OCI-LY7 (cell line): ENCODE measurements around the gene GATAD1. TPM values are rescaled to one million over a fixed set of nuclear protein-coding genes. Genes with fewer than 3 reads are reported as not detected.

Experiments used
- Bru-seq: library from RNA; stranded (reverse); fragments of 400-500 nt; gene quantifications from one replicate; lab custom pipeline; 2021; lab: Mats Ljungman, UMichigan
- BruChase-seq, 2 experiments: library from RNA; stranded (reverse); fragments of 400-500 nt; gene quantifications; one replicate each; lab custom pipeline; 2021; lab: Mats Ljungman, UMichigan
- BruUV-seq: library from RNA; stranded (reverse); fragments of 400-500 nt; replicated peaks from 2 replicates; lab custom pipeline; 2021; lab: Mats Ljungman, UMichigan
- CTCF ChIA-PET: fragments of 300-600 bp; sonication (Branson Sonifier 250); formaldehyde crosslinking; loops from one replicate; lab custom pipeline; 2022; ENCODE audit warnings: antibody characterized with exemption; ENCODE audit not compliant: unreplicated experiment; lab: Charles Lee
- POLR2A ChIA-PET: fragments of 300-600 bp; sonication (Branson Sonifier 250); formaldehyde crosslinking; loops from one replicate; lab custom pipeline; 2022; ENCODE audit warnings: antibody characterized with exemption; lab: Charles Lee
- DNase-seq: peaks from one replicate; pipeline ENCODE4 v3.0.0-alpha.2; 2015; ENCODE audit warnings: low spot score
- H2AFZ ChIP-seq: fragments of 200-600 bp; sonication (generic), shearing (Covaris generic); 2 replicates; pipeline ENCODE4 v1.6.1; 2014; ENCODE audit warnings: mild to moderate bottlenecking, antibody characterized with exemption, low read length, moderate library complexity
- H3K27ac ChIP-seq: fragments of 200-600 bp; sonication (generic); 2 replicates; pipeline ENCODE4 v1.5.1; 2014; ENCODE audit warnings: mixed run types, low read depth, mild to moderate bottlenecking, moderate library complexity, low read length, inconsistent platforms; ENCODE audit not compliant: poor library complexity, severe bottlenecking
- H3K36me3 ChIP-seq: fragments of 200-600 bp; sonication (generic); 2 replicates; pipeline ENCODE4 v1.6.1; 2014; ENCODE audit warnings: mild to moderate bottlenecking, antibody characterized with exemption, low read length, moderate library complexity, mixed read lengths; ENCODE audit not compliant: insufficient read depth
- H3K4me1 ChIP-seq: fragments of 200-600 bp; sonication (generic); 2 replicates; pipeline ENCODE4 v1.5.1; 2014; ENCODE audit warnings: mild to moderate bottlenecking, low read length; ENCODE audit not compliant: insufficient read depth, poor library complexity, severe bottlenecking
- H3K4me2 ChIP-seq: fragments of 200-600 bp; sonication (generic); 2 replicates; pipeline ENCODE4 v1.6.1; 2014; ENCODE audit warnings: mild to moderate bottlenecking, low read length
- H3K4me3 ChIP-seq: fragments of 200-600 bp; sonication (generic); 2 replicates; pipeline ENCODE4 v1.5.1; 2014; ENCODE audit warnings: mild to moderate bottlenecking, low read depth, low read length; ENCODE audit not compliant: poor library complexity, severe bottlenecking
- H3K79me2 ChIP-seq: fragments of 200-600 bp; sonication (generic); 2 replicates; pipeline ENCODE4 v1.6.1; 2016; ENCODE audit warnings: low read depth, mild to moderate bottlenecking, low read length, moderate library complexity, mixed read lengths; ENCODE audit not compliant: insufficient read depth
- H3K9me2 ChIP-seq: fragments of 200-600 bp; sonication (generic); 2 replicates; pipeline ENCODE4 v1.6.1; 2016; ENCODE audit warnings: mild to moderate bottlenecking, low read length, mixed read lengths; ENCODE audit not compliant: insufficient read depth
- H3K9me3 ChIP-seq: fragments of 200-600 bp; sonication (generic); 2 replicates; pipeline ENCODE4 v1.6.1; 2014; ENCODE audit warnings: mild to moderate bottlenecking, mixed run types, low read length, mixed read lengths
- H4K20me1 ChIP-seq: fragments of 200-600 bp; sonication (generic); 2 replicates; pipeline ENCODE4 v1.6.1; 2014; ENCODE audit warnings: mild to moderate bottlenecking, antibody characterized with exemption, low read length, moderate library complexity, mixed read lengths; ENCODE audit not compliant: insufficient read depth
- CTCF ChIP-seq: fragments of 200-600 bp; sonication (generic); conservative IDR thresholded peaks from 2 replicates; pipeline ENCODE4 v1.5.1; 2014; ENCODE audit warnings: mild to moderate bottlenecking, antibody characterized with exemption, low read length, moderate library complexity, mixed read lengths
- EZH2phosphoT487 ChIP-seq: fragments of 200-600 bp; sonication (generic); IDR thresholded peaks from 2 replicates; pipeline ENCODE4 v1.6.1; 2018; ENCODE audit warnings: low read depth, borderline replicate concordance, mild to moderate bottlenecking, mixed run types, antibody characterized with exemption, low read length, moderate library complexity, mixed read lengths
- intact Hi-C: fragments of 100-400 bp; cut with micrococcal nuclease; formaldehyde crosslinking; loops from one replicate; pipeline ENCODE4 v1.10.0; 2022; ENCODE audit not compliant: unreplicated experiment
- long read RNA-seq: library from polyadenylated mRNA; stranded (forward); transcript quantifications from one replicate; pipeline ENCODE4 v2.0.0, GENCODE V29; 2022
- total RNA-seq, 2 experiments: library from RNA; depleted of rRNA in 1 of 2; stranded (reverse); fragments of >200 nt in 1 of 2; shearing (Covaris generic) in 1 of 2; gene quantifications; 2 replicates each; pipeline ENCODE4 v1.2.3, GENCODE V29; 2014 to 2022

The GATAD1 gene
- total RNA-seq (2014; rRNA removed; shearing (Covaris generic)), result 15.5 and 19.6 TPM in 2 replicates
- 37.9 and 47.3 TPM in 2 replicates for total RNA-seq (2022)
- Bru-seq, nascent RNA, result percentile 83 among the genes with signal in this experiment
- percentile 82 among the genes with signal in this experiment for BruChase-seq, experiment 1, labeled RNA remaining after a 6-hour chase
- BruChase-seq, experiment 2, labeled RNA remaining after a 2-hour chase, result percentile 82 among the genes with signal in this experiment
- long read RNA-seq, transcript GATAD1-201 (5 exons, 3,962 nt), result major isoform, 37 of 65 reads
- long read RNA-seq, transcript GATAD1-203 (3 exons, 2,017 nt), result minor isoform, 5 of 65 reads
- long read RNA-seq, partial matches to known transcripts, result 5 of 65 reads
- long read RNA-seq, other reads (novel, unspliced or antisense), result 14 of 65 reads

- Histone ChIP-seq H3K27ac (peak within 1 kb of the TSS; percentile 68), H3K4me2 (peak within 1 kb of the TSS; percentile 84), H3K9me2 (no peaks in the 10 kb centered on the region), H3K4me3 (peak within 1 kb of the TSS; percentile 90), H3K9me3 (no peaks in the 10 kb centered on the region), H3K79me2 (no peaks in the 10 kb centered on the region), H4K20me1 (no peaks in the 10 kb centered on the region), H3K36me3 (peaks cover 23% of the 10 kb centered on the region), H2AFZ (peak within 1 kb of the TSS; percentile 95), H3K4me1 (peaks cover 5% of the 10 kb centered on the region)
- ChIA-PET POLR2A (interaction anchor here (0.7 to 5.0 kb wide), 14 partner anchors 7 to 619 kb away, joined by 3 to 26 read pairs (median 3); partner anchors contain the start of genes AKAP9, CYP51A1 and MTERF1), CTCF (interaction anchor here (1.1 to 1.9 kb wide), 3 partner anchors 23 to 81 kb away, joined by 3 to 8 read pairs (median 6); partner anchors contain the start of gene RBM48)
- peak; percentile 92 for DNase-seq
- TF ChIP-seq CTCF (peak; percentile 86), EZH2phosphoT487 (no peak)
- no TSS peak for BruUV-seq
- intact Hi-C loops, result loop anchor here (1.0 to 5.0 kb wide), 5 partner anchors 23 to 617 kb away; partner anchors contain the start of genes ANKIB1, CYP51A1, KRIT1 and MTERF1
These were observed at the start of gene GATAD1 for GRCh38 chr7:92447345-92448204. GATAD1 (plus strand) TSS chr7:92447482; CDS start chr7:92447730, 248 bp downstream.

GRCh38 chr7:92397542-92397941 lies 49.7 kb upstream of the GATAD1 start:
- H4K20me1 ChIP-seq, result no peaks in the 10 kb centered on the region
- POLR2A ChIA-PET, result no interaction called here
- H3K36me3 ChIP-seq, result peaks cover 48% of the 10 kb centered on the region
- H3K79me2 ChIP-seq, result no peaks in the 10 kb centered on the region
- intact Hi-C loops, result no loop called here
- no peak overlapping the region for H3K4me3 ChIP-seq
- H3K9me2 ChIP-seq, result no peaks in the 10 kb centered on the region
- no peak for DNase-seq
- H2AFZ ChIP-seq, result no peak overlapping the region
- TF ChIP-seq CTCF, result no peak
- CTCF ChIA-PET, result no interaction called here
- no peaks in the 10 kb centered on the region for H3K4me1 ChIP-seq
- no peak overlapping the region for H3K4me2 ChIP-seq
- no peak overlapping the region for H3K27ac ChIP-seq
- BruUV-seq, result no TSS peak
- no peaks in the 10 kb centered on the region for H3K9me3 ChIP-seq
